Raji (cell line): ENCODE results near the gene SCAMP1.

ENCODE experiments used
- POLR2A ChIP-seq: IDR thresholded peaks from 2 replicates; pipeline ENCODE4 v1.6.1; 2011; ENCODE audit warnings: low read depth, low read length, control low read depth; ENCODE audit not compliant: insufficient read depth

The SCAMP1 gene

GRCh38 chr5:78497573-78498533 is 137.4 kb downstream of the SCAMP1 start:
- TF ChIP-seq POLR2A = peak; percentile 28; the same call in 1 of the 2 replicates

- TF ChIP-seq POLR2A = no peak
These were observed 139.1 kb downstream of the SCAMP1 start for GRCh38 chr5:78499485-78499884.

- no peak for TF ChIP-seq POLR2A
These were observed 139.6 kb downstream of the SCAMP1 start for GRCh38 chr5:78500028-78500427.

GRCh38 chr5:78500871-78501270 is 140.5 kb downstream of the SCAMP1 start:
- TF ChIP-seq POLR2A = no peak

- no peak for TF ChIP-seq POLR2A
These were observed 141.3 kb downstream of the SCAMP1 start for GRCh38 chr5:78501411-78502352.

GRCh38 chr5:78503958-78504653 is 143.7 kb downstream of the SCAMP1 start:
- TF ChIP-seq POLR2A = no peak

- no peak for TF ChIP-seq POLR2A
These were observed 144.6 kb downstream of the SCAMP1 start for GRCh38 chr5:78504704-78505677.

- no peak for TF ChIP-seq POLR2A
These were observed 145.4 kb downstream of the SCAMP1 start for GRCh38 chr5:78505860-78506259.

- no peak for TF ChIP-seq POLR2A
These were observed 146.0 kb downstream of the SCAMP1 start for GRCh38 chr5:78506261-78507024.

- TF ChIP-seq POLR2A = no peak
These were observed 147.1 kb downstream of the SCAMP1 start for GRCh38 chr5:78507531-78507930.

- TF ChIP-seq POLR2A = no peak
These were observed 147.9 kb downstream of the SCAMP1 start for GRCh38 chr5:78508186-78508765.

GRCh38 chr5:78509145-78509865 is 148.9 kb downstream of the SCAMP1 start:
- TF ChIP-seq POLR2A = no peak
